ENCODE results near the gene SRPK2.

Gene SRPK2

DNA sequence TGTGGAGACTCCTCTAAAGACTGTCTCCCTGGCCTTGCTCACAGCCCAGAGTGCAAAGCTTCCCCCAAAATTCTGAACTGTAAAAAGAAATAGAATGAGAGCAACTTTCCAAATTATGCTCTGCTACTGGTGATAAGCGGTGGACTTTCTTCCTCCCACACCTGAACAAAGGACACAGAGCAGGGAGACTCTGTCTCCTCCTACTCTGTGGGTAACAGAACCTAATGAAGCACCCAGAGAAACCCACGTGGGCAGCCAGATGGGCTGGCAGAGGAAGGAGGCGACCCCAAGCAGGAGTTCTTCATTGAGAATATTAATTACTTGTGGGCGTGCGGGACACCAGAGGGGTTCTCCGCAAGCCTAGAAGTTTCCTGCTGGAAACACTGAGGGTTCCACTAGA, 235.2 kb downstream of the SRPK2 start:
- Histone ChIP-seq H3K14ac (ENCODE audit: low read length) (no peak overlapping the region), H3K27me3 (ENCODE audit: control insufficient read depth in 3 of 3, insufficient read depth in 3 of 3, low read depth in 1 of 3, low read length in 3 of 3) (no peaks in the 10 kb centered on the region), H3K27ac (replicated peaks; ENCODE audit: low read length) (no peak overlapping the region), H3K23ac (ENCODE audit: low read depth, low read length, poor library complexity) (no peak overlapping the region), H3K79me1 (ENCODE audit: low read depth, low read length) (no peaks in the 10 kb centered on the region), H4K91ac (ENCODE audit: low read depth, low read length, poor library complexity) (no peak overlapping the region), H2AFZ (ENCODE audit: low read length) (no peak overlapping the region), H2BK5ac (ENCODE audit: low read length) (no peak overlapping the region), H3K4me1 (ENCODE audit: control insufficient read depth in 2 of 2, insufficient read depth in 1 of 2, low read depth in 1 of 2, low read length in 2 of 2) (peaks cover 0 to 2% of the 10 kb centered on the region in 2 donors), H3K4ac (ENCODE audit: low read length) (no peak overlapping the region), H3K9me3 (replicated peaks in 1 of 2; ENCODE audit: control insufficient read depth in 2 of 2, insufficient read depth in 1 of 2, low read depth in 1 of 2, low read length in 2 of 2) (no peaks in the 10 kb centered on the region), H2BK12ac (ENCODE audit: low read length) (no peak overlapping the region), H3K18ac (ENCODE audit: low read length) (no peak overlapping the region), H2BK120ac (ENCODE audit: low read depth, low read length) (no peak overlapping the region), H3K4me2 (ENCODE audit: insufficient read depth, low read length, poor library complexity, severe bottlenecking) (no peak overlapping the region), H4K8ac (ENCODE audit: low read depth, low read length) (no peak overlapping the region), H3K9ac (ENCODE audit: low read depth, low read length, poor library complexity) (no peak overlapping the region), H2BK15ac (ENCODE audit: low read length) (no peak overlapping the region), H3K36me3 (replicated peaks in 1 of 2; ENCODE audit: control insufficient read depth in 2 of 2, insufficient read depth in 2 of 2, low read length in 2 of 2) (peaks cover 0 to 27% of the 10 kb centered on the region in 2 donors), H2AK5ac (ENCODE audit: low read depth, low read length) (no peak overlapping the region), H3K4me3 (ENCODE audit: low read length in 2 of 2) (no peak overlapping the region)
- no peak for DNase-seq (ENCODE audit: low spot score)
- no CpG with 5 or more reads among the region's 6 CpGs for WGBS, 2 donors (ENCODE audit: extremely low coverage in 2 of 2, insufficient read length in 2 of 2, insufficient replicate concordance in 1 of 2)

GRCh38 chr7:105151152-105151551, 237.6 kb downstream of the SRPK2 start:
- WGBS, 2 donors (ENCODE audit: extremely low coverage in 2 of 2, insufficient read length in 2 of 2, insufficient replicate concordance in 1 of 2), result no CpG with 5 or more reads among the region's 3 CpGs
- Histone ChIP-seq H3K4me2 (ENCODE audit: insufficient read depth, low read length, poor library complexity, severe bottlenecking) (no peak overlapping the region), H4K8ac (ENCODE audit: low read depth, low read length) (no peak overlapping the region), H3K4me1 (ENCODE audit: control insufficient read depth in 2 of 2, insufficient read depth in 1 of 2, low read depth in 1 of 2, low read length in 2 of 2) (peaks cover 0 to 2% of the 10 kb centered on the region in 2 donors), H2AFZ (ENCODE audit: low read length) (no peak overlapping the region), H3K79me1 (ENCODE audit: low read depth, low read length) (no peaks in the 10 kb centered on the region), H2BK12ac (ENCODE audit: low read length) (no peak overlapping the region), H3K14ac (ENCODE audit: low read length) (no peak overlapping the region), H3K4me3 (ENCODE audit: low read length in 2 of 2) (no peak overlapping the region), H3K18ac (ENCODE audit: low read length) (no peak overlapping the region), H2AK5ac (ENCODE audit: low read depth, low read length) (no peak overlapping the region), H3K27me3 (ENCODE audit: control insufficient read depth in 3 of 3, insufficient read depth in 3 of 3, low read depth in 1 of 3, low read length in 3 of 3) (no peaks in the 10 kb centered on the region), H4K91ac (ENCODE audit: low read depth, low read length, poor library complexity) (no peak overlapping the region), H3K23ac (ENCODE audit: low read depth, low read length, poor library complexity) (no peak overlapping the region), H3K4ac (ENCODE audit: low read length) (no peak overlapping the region), H3K9me3 (replicated peaks in 1 of 2; ENCODE audit: control insufficient read depth in 2 of 2, insufficient read depth in 1 of 2, low read depth in 1 of 2, low read length in 2 of 2) (no peaks in the 10 kb centered on the region), H2BK15ac (ENCODE audit: low read length) (no peak overlapping the region), H3K36me3 (replicated peaks in 1 of 2; ENCODE audit: control insufficient read depth in 2 of 2, insufficient read depth in 2 of 2, low read length in 2 of 2) (peaks cover 0 to 23% of the 10 kb centered on the region in 2 donors), H3K9ac (ENCODE audit: low read depth, low read length, poor library complexity) (no peak overlapping the region), H3K27ac (replicated peaks; ENCODE audit: low read length) (no peak overlapping the region), H2BK120ac (ENCODE audit: low read depth, low read length) (no peak overlapping the region), H2BK5ac (ENCODE audit: low read length) (no peak overlapping the region)
- DNase-seq (ENCODE audit: low spot score), result no peak

DNA sequence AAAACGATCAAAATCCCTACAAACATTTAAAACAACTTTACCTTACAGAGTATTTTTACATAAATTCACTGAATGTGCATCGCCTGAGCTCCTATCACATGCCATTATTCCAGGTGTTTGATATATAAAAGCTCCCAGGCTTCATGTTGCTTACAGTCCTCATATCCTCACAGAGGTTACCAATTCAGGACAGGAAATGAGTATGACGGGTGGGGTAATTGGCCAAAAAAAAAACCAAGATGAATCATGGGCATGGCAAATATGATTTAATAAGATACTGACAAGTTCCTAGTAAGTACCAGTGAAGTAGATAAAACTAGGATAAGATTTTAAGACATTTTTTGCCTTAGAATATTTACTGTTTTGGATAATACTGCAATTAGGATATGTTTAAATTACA, 238.9 kb downstream of the SRPK2 start:
- H2BK15ac ChIP-seq (ENCODE audit: low read length), result no peak overlapping the region
- no peak overlapping the region for H2BK120ac ChIP-seq (ENCODE audit: low read depth, low read length)
- H3K4me2 ChIP-seq (ENCODE audit: insufficient read depth, low read length, poor library complexity, severe bottlenecking), result no peak overlapping the region
- no peak overlapping the region for H3K18ac ChIP-seq (ENCODE audit: low read length)
- H3K27me3 ChIP-seq (ENCODE audit: control insufficient read depth in 3 of 3, insufficient read depth in 3 of 3, low read depth in 1 of 3, low read length in 3 of 3), result no peaks in the 10 kb centered on the region
- H3K14ac ChIP-seq (ENCODE audit: low read length), result no peak overlapping the region
- H3K4me3 ChIP-seq (ENCODE audit: low read length in 2 of 2), result no peak overlapping the region
- DNase-seq (ENCODE audit: low spot score), result no peak
- no peak overlapping the region for H3K4ac ChIP-seq (ENCODE audit: low read length)
- no peak overlapping the region for H2BK5ac ChIP-seq (ENCODE audit: low read length)
- no peaks in the 10 kb centered on the region for H3K9me3 ChIP-seq (replicated peaks in 1 of 2; ENCODE audit: control insufficient read depth in 2 of 2, insufficient read depth in 1 of 2, low read depth in 1 of 2, low read length in 2 of 2)
- H3K23ac ChIP-seq (ENCODE audit: low read depth, low read length, poor library complexity), result no peak overlapping the region
- no CpG with 5 or more reads among the region's 3 CpGs for WGBS, 2 donors (ENCODE audit: extremely low coverage in 2 of 2, insufficient read length in 2 of 2, insufficient replicate concordance in 1 of 2)
- H3K36me3 ChIP-seq (replicated peaks in 1 of 2; ENCODE audit: control insufficient read depth in 2 of 2, insufficient read depth in 2 of 2, low read length in 2 of 2), result peaks cover 0 to 29% of the 10 kb centered on the region in 2 donors
- no peak overlapping the region for H3K9ac ChIP-seq (ENCODE audit: low read depth, low read length, poor library complexity)
- H3K79me1 ChIP-seq (ENCODE audit: low read depth, low read length), result no peaks in the 10 kb centered on the region
- no peak overlapping the region for H4K91ac ChIP-seq (ENCODE audit: low read depth, low read length, poor library complexity)
- no peak overlapping the region for H2AK5ac ChIP-seq (ENCODE audit: low read depth, low read length)
- H2BK12ac ChIP-seq (ENCODE audit: low read length), result no peak overlapping the region
- no peaks in the 10 kb centered on the region for H3K4me1 ChIP-seq (ENCODE audit: control insufficient read depth in 2 of 2, insufficient read depth in 1 of 2, low read depth in 1 of 2, low read length in 2 of 2)
- no peak overlapping the region for H3K27ac ChIP-seq (replicated peaks; ENCODE audit: low read length)
- no peak overlapping the region for H4K8ac ChIP-seq (ENCODE audit: low read depth, low read length)
- H2AFZ ChIP-seq (ENCODE audit: low read length), result no peak overlapping the region

DNA sequence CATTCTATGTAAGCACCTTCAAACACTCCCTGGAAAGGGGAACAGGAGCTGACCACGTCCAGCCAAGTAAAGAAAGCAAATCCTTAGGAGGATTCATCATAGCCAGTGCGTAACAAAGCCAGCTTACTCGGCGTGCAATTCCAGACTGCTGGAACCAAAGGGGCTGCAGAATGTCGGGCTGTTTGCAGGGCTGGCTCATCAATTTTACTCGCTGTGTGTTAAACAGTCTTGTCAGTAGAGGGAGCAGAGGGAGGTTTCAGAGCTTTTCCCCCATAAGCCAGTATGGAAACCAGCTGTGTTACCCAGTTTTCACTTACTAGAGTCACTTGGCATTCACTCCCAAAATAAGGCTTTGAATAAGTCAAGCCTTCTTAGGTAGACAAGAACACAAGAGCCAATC, 247.7 kb downstream of the SRPK2 start:
- Histone ChIP-seq H2BK12ac (ENCODE audit: low read length) (no peak overlapping the region), H3K4me3 (ENCODE audit: low read length in 2 of 2) (no peak overlapping the region), H3K79me1 (ENCODE audit: low read depth, low read length) (no peaks in the 10 kb centered on the region), H3K9me3 (replicated peaks in 1 of 2; ENCODE audit: control insufficient read depth in 2 of 2, insufficient read depth in 1 of 2, low read depth in 1 of 2, low read length in 2 of 2) (no peaks in the 10 kb centered on the region), H3K27me3 (ENCODE audit: control insufficient read depth in 3 of 3, insufficient read depth in 3 of 3, low read depth in 1 of 3, low read length in 3 of 3) (no peaks in the 10 kb centered on the region), H3K4me2 (ENCODE audit: insufficient read depth, low read length, poor library complexity, severe bottlenecking) (no peak overlapping the region), H3K18ac (ENCODE audit: low read length) (no peak overlapping the region), H3K14ac (ENCODE audit: low read length) (no peak overlapping the region), H2AK5ac (ENCODE audit: low read depth, low read length) (no peak overlapping the region), H3K23ac (ENCODE audit: low read depth, low read length, poor library complexity) (no peak overlapping the region), H3K4ac (ENCODE audit: low read length) (no peak overlapping the region), H3K27ac (replicated peaks; ENCODE audit: low read length) (no peak overlapping the region), H3K9ac (ENCODE audit: low read depth, low read length, poor library complexity) (no peak overlapping the region), H4K8ac (ENCODE audit: low read depth, low read length) (no peak overlapping the region), H3K4me1 (ENCODE audit: control insufficient read depth in 2 of 2, insufficient read depth in 1 of 2, low read depth in 1 of 2, low read length in 2 of 2) (peaks cover 0 to 4% of the 10 kb centered on the region in 2 donors), H2BK5ac (ENCODE audit: low read length) (no peak overlapping the region), H2BK120ac (ENCODE audit: low read depth, low read length) (no peak overlapping the region), H2BK15ac (ENCODE audit: low read length) (no peak overlapping the region), H4K91ac (ENCODE audit: low read depth, low read length, poor library complexity) (no peak overlapping the region), H2AFZ (ENCODE audit: low read length) (no peak overlapping the region), H3K36me3 (replicated peaks in 1 of 2; ENCODE audit: control insufficient read depth in 2 of 2, insufficient read depth in 2 of 2, low read length in 2 of 2) (peaks cover 12 to 91% of the 10 kb centered on the region in 2 donors)
- no CpG with 5 or more reads among the region's 6 CpGs for WGBS, 2 donors (ENCODE audit: extremely low coverage in 2 of 2, insufficient read length in 2 of 2, insufficient replicate concordance in 1 of 2)
- peak; percentile 39 for DNase-seq (ENCODE audit: low spot score)

All from neuronal stem cell (in vitro differentiated cells).